Measurements from ENCODE around the gene CALML3. TPM values are rescaled to one million over a fixed set of nuclear protein-coding genes. Genes with fewer than 3 reads are reported as not detected.

Gene CALML3
- total and polyA plus RNA-seq, 12 donors, result 0.04 TPM; not detected in 11

DNA sequence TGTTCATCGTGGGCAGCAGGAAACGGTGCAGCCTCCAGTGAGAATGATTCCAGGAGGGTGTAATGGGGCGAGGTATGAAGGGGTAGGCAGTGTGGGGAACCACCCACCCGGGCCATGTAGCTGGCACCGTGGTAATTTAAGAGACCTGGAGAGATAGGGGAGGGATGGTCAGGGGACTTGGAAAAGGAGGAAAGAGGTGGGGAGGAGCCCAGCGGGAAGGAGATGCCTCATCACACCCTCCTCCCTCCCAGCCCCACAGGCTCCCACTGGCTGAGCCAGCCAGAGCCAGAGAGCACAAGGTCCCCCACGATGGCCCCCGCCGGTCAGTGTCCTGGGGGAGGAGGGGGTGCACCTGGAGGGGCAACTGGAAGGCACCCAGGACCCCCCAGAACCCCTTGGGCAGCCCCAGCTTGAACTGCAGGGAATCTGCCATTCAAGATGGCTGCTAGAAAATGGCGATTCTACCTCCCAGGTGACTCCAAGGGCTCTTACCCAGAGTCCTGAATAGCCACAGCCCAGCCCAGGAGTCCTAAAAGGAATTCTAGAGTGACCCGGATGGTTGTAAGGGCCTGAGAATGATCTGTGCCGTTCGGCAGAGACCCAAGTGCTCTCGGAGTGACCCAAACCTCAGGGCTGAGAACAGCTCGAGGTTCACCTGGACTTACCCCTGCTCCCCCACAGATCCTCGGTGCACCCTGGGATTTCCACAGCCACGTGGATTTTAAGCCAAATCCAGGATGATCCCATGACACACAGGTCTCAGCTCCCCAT lies 28.8 kb downstream of the CALML3 start:
- Histone ChIP-seq H3K4me1 (peaks cover 0 to 21% (median 4%) of the 10 kb centered on the region in 9 donors), H3K4me3 (no peak overlapping the region), H3K36me3 (no peaks in the 10 kb centered on the region), H3K27me3 (no peaks in the 10 kb centered on the region), H3K27ac (no peak overlapping the region), H3K9me3 (no peaks in the 10 kb centered on the region)
- DNase-seq (no peak), ATAC-seq (no peak)
- TF ChIP-seq, protein P1, sequence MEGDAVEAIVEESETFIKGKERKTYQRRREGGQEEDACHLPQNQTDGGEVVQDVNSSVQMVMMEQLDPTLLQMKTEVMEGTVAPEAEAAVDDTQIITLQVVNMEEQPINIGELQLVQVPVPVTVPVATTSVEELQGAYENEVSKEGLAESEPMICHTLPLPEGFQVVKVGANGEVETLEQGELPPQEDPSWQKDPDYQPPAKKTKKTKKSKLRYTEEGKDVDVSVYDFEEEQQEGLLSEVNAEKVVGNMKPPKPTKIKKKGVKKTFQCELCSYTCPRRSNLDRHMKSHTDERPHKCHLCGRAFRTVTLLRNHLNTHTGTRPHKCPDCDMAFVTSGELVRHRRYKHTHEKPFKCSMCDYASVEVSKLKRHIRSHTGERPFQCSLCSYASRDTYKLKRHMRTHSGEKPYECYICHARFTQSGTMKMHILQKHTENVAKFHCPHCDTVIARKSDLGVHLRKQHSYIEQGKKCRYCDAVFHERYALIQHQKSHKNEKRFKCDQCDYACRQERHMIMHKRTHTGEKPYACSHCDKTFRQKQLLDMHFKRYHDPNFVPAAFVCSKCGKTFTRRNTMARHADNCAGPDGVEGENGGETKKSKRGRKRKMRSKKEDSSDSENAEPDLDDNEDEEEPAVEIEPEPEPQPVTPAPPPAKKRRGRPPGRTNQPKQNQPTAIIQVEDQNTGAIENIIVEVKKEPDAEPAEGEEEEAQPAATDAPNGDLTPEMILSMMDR (IDR thresholded peaks at IDR 0.05), result no peak
- intact Hi-C loops (cut with DNase I), result no loop called here
- WGBS, 2 donors, result 76 to 77% methylated on average over 17 of the region's 17 CpGs

DNA sequence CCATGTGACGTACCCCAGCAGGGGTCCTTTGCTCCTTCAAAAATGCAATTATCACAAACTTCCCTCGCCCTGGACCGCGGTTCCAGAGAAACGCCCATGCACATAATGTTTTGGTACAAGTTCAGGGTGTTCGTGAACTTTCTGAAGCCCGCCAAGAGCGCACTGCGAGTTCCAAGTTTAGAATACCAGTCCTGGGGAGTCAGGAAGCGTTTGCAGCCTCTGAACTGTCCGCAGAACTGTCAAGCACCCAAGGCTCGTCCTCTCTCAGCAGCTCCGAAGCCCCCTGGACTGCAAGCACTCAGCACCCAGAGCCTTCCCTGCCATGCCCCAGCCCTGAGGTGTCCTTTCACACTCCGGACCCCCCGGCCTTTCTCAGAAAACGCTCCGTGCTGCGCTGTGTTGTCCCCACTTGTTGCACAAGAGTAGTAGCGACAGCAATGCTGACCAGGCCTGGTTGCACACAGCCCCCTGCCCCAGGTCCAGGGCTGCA lies 30.3 kb downstream of the CALML3 start:
- TF ChIP-seq, protein P1 (IDR thresholded peaks at IDR 0.05), result no peak
- no peaks in the 10 kb centered on the region for H3K9me3 ChIP-seq
- peaks cover 0 to 16% (median 0%) of the 10 kb centered on the region in 9 donors for H3K4me1 ChIP-seq
- 84 to 87% methylated on average over 19 of the region's 19 CpGs for WGBS, 2 donors
- H3K27me3 ChIP-seq, result no peaks in the 10 kb centered on the region
- no peaks in the 10 kb centered on the region for H3K36me3 ChIP-seq
- no peak overlapping the region for H3K27ac ChIP-seq
- DNase-seq (no peak), ATAC-seq (no peak)
- intact Hi-C loops (cut with DNase I), result no loop called here
- no peak overlapping the region for H3K4me3 ChIP-seq

DNA sequence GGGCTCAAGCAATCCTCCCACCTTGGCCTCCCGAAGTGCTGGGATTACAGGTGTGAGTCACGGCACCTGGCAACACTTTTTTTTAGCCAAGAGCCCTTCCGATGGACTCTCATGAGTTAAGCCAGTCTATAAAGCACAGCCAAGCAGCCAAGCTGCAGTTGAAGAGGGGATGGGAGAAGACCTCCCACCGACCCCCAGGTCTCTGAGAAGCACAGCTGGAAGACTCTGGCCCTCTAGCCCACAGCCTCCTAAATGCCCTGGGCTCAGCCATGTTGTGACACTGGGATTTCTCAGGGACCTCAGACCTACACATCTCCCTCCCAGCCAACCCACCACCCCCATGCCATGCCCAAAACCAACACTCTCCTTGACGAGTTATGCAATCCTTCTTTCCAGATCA lies 31.1 kb downstream of the CALML3 start:
- no peak overlapping the region for H3K4me3 ChIP-seq
- H3K27me3 ChIP-seq, result no peaks in the 10 kb centered on the region
- ATAC-seq (no peak), DNase-seq (no peak)
- no peaks in the 10 kb centered on the region for H3K9me3 ChIP-seq
- 95 to 98% methylated on average over 5 of the region's 5 CpGs for WGBS, 2 donors
- intact Hi-C loops (cut with DNase I), result no loop called here
- H3K36me3 ChIP-seq, result no peaks in the 10 kb centered on the region
- H3K4me1 ChIP-seq, result peaks cover 0 to 16% (median 0%) of the 10 kb centered on the region in 9 donors
- H3K27ac ChIP-seq, result no peak overlapping the region
- TF ChIP-seq, protein P1 (IDR thresholded peaks at IDR 0.05), result no peak

DNA sequence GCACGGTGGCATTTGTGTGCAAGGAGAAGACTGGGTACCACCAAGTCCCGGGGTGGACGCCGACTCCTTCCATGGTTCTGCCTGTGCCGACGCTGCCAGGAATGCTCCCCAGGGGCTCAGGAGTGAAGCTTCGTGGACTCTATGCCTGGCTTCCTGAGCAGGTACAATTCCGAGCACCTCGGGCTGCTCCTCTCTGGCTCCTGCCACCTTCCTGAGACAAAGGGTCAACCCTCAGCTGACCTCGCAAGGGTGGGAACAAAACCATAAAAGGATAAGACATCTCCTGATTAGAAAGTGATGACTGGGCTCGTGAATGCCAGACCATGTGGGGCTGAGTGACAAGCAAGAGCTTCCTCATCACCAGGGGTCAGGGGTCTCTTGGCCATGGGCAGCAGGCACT lies 31.8 kb downstream of the CALML3 start:
- Histone ChIP-seq H3K27ac (no peak overlapping the region), H3K9me3 (no peaks in the 10 kb centered on the region), H3K27me3 (no peaks in the 10 kb centered on the region), H3K4me1 (peaks cover 0 to 16% (median 0%) of the 10 kb centered on the region in 9 donors), H3K4me3 (no peak overlapping the region), H3K36me3 (no peaks in the 10 kb centered on the region)
- intact Hi-C loops (cut with DNase I), result no loop called here
- no peak for ATAC-seq
- no peak for DNase-seq
- 84 to 86% methylated on average over 11 of the region's 11 CpGs for WGBS, 2 donors
- TF ChIP-seq, protein P1 (IDR thresholded peaks at IDR 0.05), result no peak

All from heart right ventricle (tissue), 16 donors.